HG03060 (cell line): Measurements from ENCODE around the gene SLC9A2.

ENCODE experiments used
- ATAC-seq: cut with Tn5 transposase; IDR thresholded peaks from one replicate; pipeline ENCODE4 v1.9.1; 2021; ENCODE audit warnings: low read depth, moderate number of reproducible peaks; ENCODE audit not compliant: unreplicated experiment

Gene SLC9A2

GRCh38 chr2:102718387-102719316, 99.3 kb downstream of the SLC9A2 start:
- ATAC-seq = no peak

GRCh38 chr2:102724016-102724490, 104.7 kb downstream of the SLC9A2 start:
- no peak for ATAC-seq

- no peak for ATAC-seq
These were observed 105.2 kb downstream of the SLC9A2 start for GRCh38 chr2:102724553-102724952.

- no peak for ATAC-seq
These were observed 107.1 kb downstream of the SLC9A2 start for GRCh38 chr2:102726128-102727087.

- ATAC-seq = no peak
These were observed 116.2 kb downstream of the SLC9A2 start for GRCh38 chr2:102735416-102736109.

GRCh38 chr2:102736110-102736409, 116.7 kb downstream of the SLC9A2 start:
- ATAC-seq = no peak

- peak; percentile 50 for ATAC-seq
These were observed 117.4 kb downstream of the SLC9A2 start for GRCh38 chr2:102736410-102737409.

GRCh38 chr2:102737431-102737830, 118.1 kb downstream of the SLC9A2 start:
- ATAC-seq = peak; percentile 45

GRCh38 chr2:102743259-102743658, 123.9 kb downstream of the SLC9A2 start:
- ATAC-seq = no peak

GRCh38 chr2:102748107-102748506, 128.8 kb downstream of the SLC9A2 start:
- no peak for ATAC-seq

- ATAC-seq = no peak
These were observed 130.6 kb downstream of the SLC9A2 start for GRCh38 chr2:102749938-102750337.

GRCh38 chr2:102753563-102754159, 134.3 kb downstream of the SLC9A2 start:
- no peak for ATAC-seq

GRCh38 chr2:102754456-102755145, 135.2 kb downstream of the SLC9A2 start:
- no peak for ATAC-seq

- ATAC-seq = no peak
These were observed 135.9 kb downstream of the SLC9A2 start for GRCh38 chr2:102755284-102755683.

- ATAC-seq = no peak
These were observed 139.1 kb downstream of the SLC9A2 start for GRCh38 chr2:102758439-102758838.
